SK-N-SH (cell line): ENCODE data around the gene KICS2. TPM values are rescaled to one million over a fixed set of nuclear protein-coding genes. Genes with fewer than 3 reads are reported as not detected.

Experiments used
- CTCF ChIA-PET: fragments of 300-600, 350-600 bp; formaldehyde crosslinking; extraction: SDS; loops from one replicate; lab custom pipeline; 2021; lab: Yijun Ruan, JAX
- POLR2A ChIA-PET: fragments of 350-600 bp; sonication (Branson Sonifier 250); formaldehyde crosslinking; extraction: SDS; loops from one replicate; lab custom pipeline; 2020; ENCODE audit warnings: antibody characterized with exemption, inconsistent platforms; lab: Yijun Ruan, JAX
- DNase-seq: peaks from one replicate; pipeline ENCODE4 v3.0.0; 2012
- H2AFZ ChIP-seq: fragments of 200-600 bp; sonication (generic); 2 replicates; pipeline ENCODE4 v1.8.1; 2016; ENCODE audit warnings: antibody characterized with exemption, mild to moderate bottlenecking, low read depth
- H3F3A ChIP-seq: fragments of 200-600 bp; sonication (generic); replicated peaks from 2 replicates; pipeline ENCODE3; 2016; ENCODE audit warnings: antibody characterized with exemption, mild to moderate bottlenecking; ENCODE audit not compliant: insufficient read depth
- H3K27ac ChIP-seq, 2 experiments: fragments of 200-500 bp in 1 of 2; fragments of 200-600 bp in 1 of 2; sonication (Bioruptor generic) in 1 of 2; sonication (generic), shearing (Covaris generic) in 1 of 2; 2 replicates each; pipeline versions ENCODE4 v1.5.1 to v1.6.1; 2014 to 2016; ENCODE audit warnings: low read depth in 2 of 2, inconsistent platforms in 1 of 2, low read length in 1 of 2, mild to moderate bottlenecking in 1 of 2, mixed read lengths in 1 of 2
- H3K27me3 ChIP-seq: fragments of 200-600 bp; sonication (generic), shearing (Covaris generic); 2 replicates; pipeline ENCODE4 v1.6.1; 2016; ENCODE audit warnings: mixed run types; ENCODE audit not compliant: insufficient read depth
- H3K36me3 ChIP-seq, 2 experiments: fragments of 200-500 bp in 1 of 2; fragments of 200-600 bp in 1 of 2; sonication (Bioruptor generic) in 1 of 2; sonication (generic) in 1 of 2; replicated peaks in 1 of 2; 2 replicates each; pipeline versions ENCODE3 to v1.5.1; 2014 to 2016; ENCODE audit warnings: low read length in 1 of 2, mild to moderate bottlenecking in 1 of 2; ENCODE audit not compliant: insufficient read depth in 2 of 2, control insufficient read depth in 1 of 2
- H3K4me1 ChIP-seq, 2 experiments: fragments of 200-500 bp in 1 of 2; fragments of 200-600 bp in 1 of 2; sonication (Bioruptor generic) in 1 of 2; sonication (generic), shearing (Covaris generic) in 1 of 2; 2 replicates each; pipeline versions ENCODE4 v1.5.1 to v1.6.1; 2014 to 2016; ENCODE audit warnings: low read depth in 1 of 2, low read length in 1 of 2, mixed run types in 1 of 2; ENCODE audit not compliant: insufficient read depth in 2 of 2, control insufficient read depth in 1 of 2
- H3K4me2 ChIP-seq: fragments of 200-600 bp; sonication (generic), shearing (Covaris generic); 2 replicates; pipeline ENCODE4 v1.6.1; 2017; ENCODE audit warnings: mixed run types
- H3K4me3 ChIP-seq, 2 experiments: fragments of 200-500 bp in 1 of 2; fragments of 200-600 bp in 1 of 2; sonication (Bioruptor generic) in 1 of 2; sonication (generic), shearing (Covaris generic) in 1 of 2; 2 replicates each; pipeline versions ENCODE4 v1.5.1 to v1.8.1; 2014 to 2016; ENCODE audit warnings: low read depth in 2 of 2, inconsistent platforms in 1 of 2, low read length in 1 of 2, mild to moderate bottlenecking in 1 of 2, mixed read lengths in 1 of 2, moderate library complexity in 1 of 2
- H3K79me2 ChIP-seq: fragments of 200-600 bp; sonication (generic); 2 replicates; pipeline ENCODE4 v1.8.1; 2017; ENCODE audit warnings: mild to moderate bottlenecking; ENCODE audit not compliant: insufficient read depth
- H3K9ac ChIP-seq: fragments of 200-600 bp; sonication (generic); 2 replicates; pipeline ENCODE4 v1.6.1; 2017; ENCODE audit warnings: mixed run types
- H3K9me2 ChIP-seq: fragments of 200-600 bp; sonication (generic); 2 replicates; pipeline ENCODE4 v1.6.1; 2017; ENCODE audit warnings: mixed run types
- H3K9me3 ChIP-seq: fragments of 200-600 bp; sonication (generic); 2 replicates; pipeline ENCODE4 v1.6.1; 2017; ENCODE audit warnings: mixed run types, mild to moderate bottlenecking, moderate library complexity
- H4K20me1 ChIP-seq: fragments of 200-600 bp; sonication (generic); 2 replicates; pipeline ENCODE4 v1.6.1; 2017; ENCODE audit warnings: mild to moderate bottlenecking, mixed run types; ENCODE audit not compliant: insufficient read depth
- CHD2 ChIP-seq: fragments of 150-350 bp; IDR thresholded peaks from 2 replicates; pipeline ENCODE4 v1.6.1; 2018; ENCODE audit warnings: low read length; ENCODE audit not compliant: partially characterized antibody
- ELF1 ChIP-seq: IDR thresholded peaks from 2 replicates; pipeline ENCODE4 v1.4.0; 2012
- EP300 ChIP-seq, 2 experiments: IDR thresholded peaks; 2 replicates each; pipeline versions ENCODE4 v1.4.0 to v1.6.1; 2012; ENCODE audit warnings: borderline replicate concordance in 1 of 2, low read depth in 1 of 2, low read length in 1 of 2
- EZH2phosphoT487 ChIP-seq: fragments of 200-600 bp; sonication (generic); IDR thresholded peaks from 2 replicates; pipeline ENCODE4 v1.6.1; 2017; ENCODE audit warnings: low read depth, mixed run types, mild to moderate bottlenecking, antibody characterized with exemption, moderate library complexity, borderline replicate concordance
- FOSL2 ChIP-seq: IDR thresholded peaks from 2 replicates; pipeline ENCODE4 v1.4.0; 2012; ENCODE audit warnings: low read depth, mild to moderate bottlenecking, moderate library complexity, borderline replicate concordance
- FOXM1 ChIP-seq: IDR thresholded peaks from 2 replicates; pipeline ENCODE4 v1.4.0; 2012; ENCODE audit warnings: low read depth, mild to moderate bottlenecking
- GATA2 ChIP-seq: sonication (generic); formaldehyde crosslinking; IDR thresholded peaks from 2 replicates; pipeline ENCODE4 v1.5.0; 2020; ENCODE audit warnings: mild to moderate bottlenecking, missing genetic modification reagents
- IRF3 ChIP-seq: fragments of 150-350 bp; IDR thresholded peaks from 2 replicates; pipeline ENCODE4 v1.6.1; 2016; ENCODE audit warnings: mild to moderate bottlenecking, low read depth, low read length
- JUND ChIP-seq: IDR thresholded peaks from 2 replicates; pipeline ENCODE4 v1.4.0; 2012
- MAX ChIP-seq: IDR thresholded peaks from 2 replicates; pipeline ENCODE4 v1.4.0; 2012; ENCODE audit warnings: low read depth
- MEF2A ChIP-seq: IDR thresholded peaks from 2 replicates; pipeline ENCODE4 v1.4.0; 2012; ENCODE audit warnings: low read depth, borderline replicate concordance
- MXI1 ChIP-seq: IDR thresholded peaks from 2 replicates; pipeline ENCODE4 v1.6.1; 2012; ENCODE audit warnings: mild to moderate bottlenecking, low read depth, low read length, improper control_type of control experiment
- NRF1 ChIP-seq: IDR thresholded peaks from 2 replicates; pipeline ENCODE4 v1.6.1; 2012; ENCODE audit warnings: low read depth, mild to moderate bottlenecking, low read length
- POLR2AphosphoS5 ChIP-seq: IDR thresholded peaks from 2 replicates; pipeline ENCODE4 v1.6.1; 2012; ENCODE audit warnings: low read depth, low read length
- REST ChIP-seq: IDR thresholded peaks from 2 replicates; pipeline ENCODE4 v1.6.1; 2012; ENCODE audit warnings: mild to moderate bottlenecking, low read depth, low read length, moderate library complexity
- RFX5 ChIP-seq: IDR thresholded peaks from 2 replicates; pipeline ENCODE4 v1.6.1; 2012; ENCODE audit warnings: mild to moderate bottlenecking, improper control_type of control experiment, low read length
- RXRA ChIP-seq: IDR thresholded peaks from 2 replicates; pipeline ENCODE4 v1.4.0; 2012; ENCODE audit warnings: low read depth, mild to moderate bottlenecking, borderline replicate concordance
- SIN3A ChIP-seq: IDR thresholded peaks from 2 replicates; pipeline ENCODE4 v1.6.1; 2012; ENCODE audit warnings: low read depth, mild to moderate bottlenecking, low read length, moderate library complexity, borderline replicate concordance
- SMC3 ChIP-seq: IDR thresholded peaks from 2 replicates; pipeline ENCODE4 v1.6.1; 2012; ENCODE audit warnings: low read depth, low read length, improper control_type of control experiment
- TAF1 ChIP-seq: IDR thresholded peaks from 2 replicates; pipeline ENCODE4 v1.6.1; 2012; ENCODE audit warnings: low read depth, mild to moderate bottlenecking, low read length, moderate library complexity, borderline replicate concordance
- TCF12 ChIP-seq: IDR thresholded peaks from 2 replicates; pipeline ENCODE4 v1.4.0; 2012
- TEAD4 ChIP-seq: IDR thresholded peaks from 2 replicates; pipeline ENCODE4 v1.4.0; 2012; ENCODE audit warnings: mild to moderate bottlenecking, borderline replicate concordance; ENCODE audit not compliant: insufficient read depth
- USF1 ChIP-seq: IDR thresholded peaks from 2 replicates; pipeline ENCODE4 v1.4.0; 2012; ENCODE audit warnings: low read depth, borderline replicate concordance
- WGBS: methylation state at CpG from one replicate; pipeline ENCODE4 v1.1.6; 2017; ENCODE audit warnings: low lambda C conversion rate; 5-methylcytosine and 5-hydroxymethylcytosine counted together
- polyA plus RNA-seq, 3 experiments: library from polyadenylated mRNA; depleted of rRNA; stranded (reverse); fragments of >200 nt; gene quantifications; 2 replicates each; pipeline ENCODE4 v1.2.3, GENCODE V29; 2012

The KICS2 gene
- polyA plus RNA-seq, 1 of the 3 experiments (the other 2 are of a cell fraction) = 4.1 TPM

GRCh38 chr12:64192644-64193444 is 29.3 kb downstream of the KICS2 start:
- Histone ChIP-seq H3K9me3 (no peaks in the 10 kb centered on the region), H3K9me2 (no peaks in the 10 kb centered on the region), H3K27ac (no peak overlapping the region), H3K4me3 (no peak overlapping the region), H3K36me3 (peaks cover 10 to 19% of the 10 kb centered on the region in 2 experiments), H3K9ac (no peak overlapping the region), H2AFZ (no peak overlapping the region), H3K27me3 (no peaks in the 10 kb centered on the region), H3K4me1 (peaks cover 0 to 10% of the 10 kb centered on the region in 2 experiments; a peak in 3 of 4 replicates), H4K20me1 (no peaks in the 10 kb centered on the region), H3F3A (peaks cover 6% of the 10 kb centered on the region), H3K4me2 (no peak overlapping the region), H3K79me2 (no peaks in the 10 kb centered on the region)
- ChIA-PET CTCF (no interaction called here), POLR2A (interaction anchor here (0.6 kb wide), 1 partner anchor 28 kb away, joined by 3 read pairs; no protein-coding TSS in a partner anchor)
- DNase-seq = no peak
- TF ChIP-seq JUND (no peak), EZH2phosphoT487 (no peak), MEF2A (no peak), TCF12 (no peak), GATA2 (CRISPR knock-in tag) (no peak), POLR2AphosphoS5 (no peak), RFX5 (no peak), MXI1 (no peak)
- 91% methylated on average over 7 of the region's 7 CpGs for WGBS

GRCh38 chr12:64190140-64190539 is 32.0 kb downstream of the KICS2 start:
- CTCF ChIA-PET = no interaction called here
- TF ChIP-seq IRF3 (no peak), TAF1 (no peak), TEAD4 (no peak), TCF12 (no peak), MAX (no peak), EP300 (IDR thresholded peaks at IDR 0.05; ENCODE audit: borderline replicate concordance in 1 of 2, low read depth in 1 of 2, low read length in 1 of 2) (no peak), FOSL2 (no peak), FOXM1 (no peak), USF1 (no peak), CHD2 (no peak), GATA2 (CRISPR knock-in tag) (no peak), RXRA (no peak), SMC3 (no peak), EZH2phosphoT487 (no peak), ELF1 (no peak), SIN3A (no peak), RFX5 (no peak), REST (no peak), NRF1 (no peak)

More at GRCh38 chr12:64190140-64190539, 32.0 kb downstream of the KICS2 start:
- Histone ChIP-seq H3K9me3 (no peaks in the 10 kb centered on the region), H3K27me3 (no peaks in the 10 kb centered on the region), H3K9ac (no peak overlapping the region), H3K79me2 (no peaks in the 10 kb centered on the region), H3F3A (peaks cover 15% of the 10 kb centered on the region), H3K9me2 (no peaks in the 10 kb centered on the region), H3K4me2 (no peak overlapping the region), H3K4me1 (peaks cover 7 to 25% of the 10 kb centered on the region in 2 experiments), H3K4me3 (no peak overlapping the region), H3K27ac (no peak overlapping the region), H4K20me1 (no peaks in the 10 kb centered on the region), H2AFZ (no peak overlapping the region), H3K36me3 (peaks cover 10 to 19% of the 10 kb centered on the region in 2 experiments)
- POLR2A ChIA-PET = no interaction called here
- no peak for DNase-seq
